Left forelimb (tissue), 1 donor: ENCODE results near the gene OMP.

Experiments used
- DNase-seq: peaks from one replicate; pipeline ENCODE4 v3.0.0-alpha.2; 2018; ENCODE audit warnings: low spot score

The OMP gene

DNA sequence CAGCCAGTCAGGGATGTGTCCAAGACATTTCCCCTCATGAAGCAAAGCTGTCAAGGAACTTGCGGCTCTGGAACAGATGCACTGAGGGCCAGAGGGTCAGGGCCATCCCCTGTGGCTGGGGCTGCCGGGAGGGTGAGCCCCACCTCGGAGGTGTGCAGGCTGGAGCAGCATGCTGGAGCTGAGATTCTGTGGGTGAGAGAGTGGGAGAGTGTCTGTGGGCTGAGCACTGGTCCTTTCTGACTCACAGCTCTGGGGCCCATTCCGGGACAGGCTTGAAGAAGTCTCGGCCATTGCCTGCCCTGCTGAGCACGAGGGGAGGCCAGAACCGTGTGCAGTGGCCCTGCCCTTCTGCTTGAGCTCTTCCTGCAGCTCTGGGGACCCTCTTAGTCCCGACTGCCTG is 2.1 kb downstream of the OMP start:
- no peak for DNase-seq

DNA sequence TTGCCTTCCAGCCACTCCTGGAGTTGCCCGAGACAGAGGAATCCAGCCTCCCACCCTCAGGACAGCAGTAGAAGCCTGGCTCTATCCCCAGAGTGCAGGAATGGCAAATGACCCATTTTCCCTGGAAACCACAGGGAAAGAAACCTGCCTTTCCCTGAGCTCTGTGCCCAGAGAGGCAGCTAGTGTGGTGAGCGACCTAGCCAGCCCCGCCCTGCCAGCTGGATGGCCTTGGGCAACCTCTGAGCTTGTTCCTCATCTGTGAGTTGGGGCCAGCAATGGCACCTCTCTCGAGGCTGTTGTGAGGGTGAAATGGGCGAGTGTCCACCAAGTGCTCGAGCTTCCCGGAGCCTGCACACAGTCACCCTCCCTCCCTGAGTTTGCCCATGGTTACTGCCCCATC is 3.7 kb downstream of the OMP start:
- DNase-seq = no peak

DNA sequence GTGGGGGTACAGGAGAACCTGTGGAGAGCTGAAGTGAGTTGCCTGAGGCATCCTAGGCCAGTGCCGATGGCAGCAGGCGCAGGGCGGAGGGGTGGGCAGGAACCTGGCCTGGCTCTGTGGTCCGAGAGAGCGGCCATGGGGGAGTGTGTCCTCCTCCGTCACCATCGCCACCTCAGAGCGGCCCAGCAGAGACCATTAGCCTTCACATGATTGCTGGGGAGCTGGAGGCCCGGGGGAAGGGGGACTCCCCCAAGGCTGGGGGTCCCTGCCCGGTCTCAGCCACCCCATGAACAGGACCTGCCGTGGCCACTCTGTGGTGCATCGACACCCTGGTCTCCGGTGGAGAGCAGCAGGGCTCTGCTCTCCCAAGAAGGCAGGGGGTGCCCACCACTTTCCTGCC is 4.1 kb downstream of the OMP start:
- DNase-seq = no peak

DNA sequence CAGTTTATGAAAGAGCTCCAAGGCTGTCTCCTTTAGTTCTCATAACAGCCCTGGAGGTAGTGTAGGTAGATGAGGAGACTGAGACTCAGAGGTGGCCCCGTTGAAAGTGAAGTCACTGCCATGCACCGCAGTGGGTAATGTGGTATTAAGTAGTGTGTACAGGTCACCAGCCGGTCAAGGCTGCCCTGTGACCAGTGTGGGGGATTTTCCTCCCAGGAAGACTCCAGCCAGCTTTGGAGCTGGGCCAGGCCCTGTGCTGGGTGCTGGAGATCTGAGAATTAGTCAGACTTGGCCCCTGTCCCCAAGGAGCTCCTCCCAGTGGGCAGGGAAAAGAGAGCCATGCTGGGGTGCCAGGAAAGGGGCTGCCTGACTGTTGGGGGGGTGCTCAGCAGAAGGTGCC is 5.3 kb downstream of the OMP start:
- DNase-seq = no peak

DNA sequence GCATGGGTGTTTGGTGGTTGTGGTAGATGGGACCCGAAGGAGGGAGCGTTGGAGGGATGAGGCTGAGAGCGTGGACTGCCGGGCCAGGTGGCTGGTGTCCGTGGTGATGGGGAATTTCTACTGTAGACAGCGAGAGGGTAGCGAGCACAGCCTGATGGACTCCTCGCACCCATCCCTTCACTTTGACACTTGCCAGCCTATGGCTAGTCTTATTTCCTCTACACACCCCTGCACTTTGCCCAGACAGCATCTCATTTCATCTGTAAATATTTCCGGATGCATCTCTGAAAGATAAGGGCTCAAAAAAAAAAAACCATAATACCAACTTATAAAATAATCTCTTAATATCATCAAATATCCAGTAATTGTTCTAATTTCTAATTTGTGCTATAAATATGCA is 5.8 kb downstream of the OMP start:
- no peak for DNase-seq

DNA sequence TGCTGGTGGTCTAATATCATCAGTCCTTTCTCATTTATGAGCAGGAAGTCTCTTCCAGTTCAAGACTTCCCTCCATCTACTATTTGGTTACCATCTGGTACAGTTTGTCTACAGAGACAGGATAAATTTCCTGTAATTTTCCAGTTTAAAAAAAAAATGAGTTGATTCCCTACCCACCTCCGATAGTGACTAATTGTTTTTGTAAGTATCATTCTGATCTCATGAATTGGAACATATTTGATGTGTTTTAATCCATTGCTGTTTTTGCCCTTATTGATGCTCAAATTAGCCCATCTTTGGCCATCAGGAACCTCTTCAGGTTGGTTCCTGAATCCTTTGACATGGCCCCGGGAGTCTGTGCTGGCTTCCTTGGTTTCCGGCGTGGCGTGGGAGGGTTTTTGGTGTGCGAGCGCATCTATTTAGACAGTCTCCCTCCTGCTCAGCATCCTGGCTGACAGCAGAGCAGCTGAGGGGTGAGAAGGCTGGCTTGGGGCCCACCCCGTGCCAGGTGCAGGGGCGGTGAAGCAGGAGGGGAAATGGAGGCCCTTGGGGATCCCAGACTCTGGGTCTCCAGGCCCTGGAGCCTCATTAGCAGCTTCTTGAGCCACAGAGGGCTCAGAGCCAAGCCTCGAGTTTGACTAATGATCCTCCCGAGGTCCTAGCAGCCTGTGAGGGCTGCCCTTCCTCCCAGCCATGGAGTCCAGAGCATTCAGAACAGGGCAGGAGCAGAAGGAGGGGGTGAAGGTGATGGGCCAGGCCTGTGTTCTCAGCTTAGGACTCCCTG is 6.8 kb downstream of the OMP start:
- DNase-seq = no peak

DNA sequence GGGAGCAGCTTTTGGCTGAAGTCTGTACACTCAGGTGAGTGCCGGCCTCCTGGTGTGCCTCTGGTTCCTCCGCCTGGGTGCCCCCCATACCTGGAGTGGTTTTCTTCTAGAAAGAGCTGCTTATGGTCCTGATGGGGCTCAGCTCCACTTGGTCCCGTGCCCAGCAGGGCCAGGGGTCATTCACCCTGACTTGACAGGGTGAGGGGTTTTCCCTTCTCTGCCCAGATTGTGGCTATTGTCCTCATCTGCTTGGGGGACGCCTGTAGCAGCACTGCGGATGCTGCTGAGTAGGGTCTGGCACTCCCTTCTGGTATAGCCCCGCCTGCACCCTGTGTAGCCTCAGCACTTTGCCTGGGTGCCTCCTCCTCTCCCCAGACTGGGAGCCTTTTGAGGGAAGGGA is 8.2 kb downstream of the OMP start:
- DNase-seq = no peak

DNA sequence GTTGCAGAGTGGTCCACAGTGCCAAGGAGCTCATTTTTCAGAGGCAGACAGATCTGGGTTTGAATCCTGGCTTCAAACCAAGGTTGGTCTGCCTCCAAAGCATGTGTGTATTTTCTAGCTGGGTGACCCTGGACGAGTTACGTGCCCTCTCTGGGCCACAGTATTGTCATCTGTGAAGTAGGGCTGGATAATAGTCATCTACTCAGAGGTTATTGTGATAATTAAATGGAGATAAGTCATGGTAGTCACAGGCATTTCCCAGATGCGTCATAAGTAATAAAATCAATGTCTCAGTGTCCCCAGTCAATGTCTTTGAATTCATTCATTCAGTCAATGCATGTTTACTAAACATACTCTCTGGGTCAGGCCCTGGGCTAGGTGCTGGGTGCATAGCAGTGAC is 8.6 kb downstream of the OMP start:
- no peak for DNase-seq

DNA sequence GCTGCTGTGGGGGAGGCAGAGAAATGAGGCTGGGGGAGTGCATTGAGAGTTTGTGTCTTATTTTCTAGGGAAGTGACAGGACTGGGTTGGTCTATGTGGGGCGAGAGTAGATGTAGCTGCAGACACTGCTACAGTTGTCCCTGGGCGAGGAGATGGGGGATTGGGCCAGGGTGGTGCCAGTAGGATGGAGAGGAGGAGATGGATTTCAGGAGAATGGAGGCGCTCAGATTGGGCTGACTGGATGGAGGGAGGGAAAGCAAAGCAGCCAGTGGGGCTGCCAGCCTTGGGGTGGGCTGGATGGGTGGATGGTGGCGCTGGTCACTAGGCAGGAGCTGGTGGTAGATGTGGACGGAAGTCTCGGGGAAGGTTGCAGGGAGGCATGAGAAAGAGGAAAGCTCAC is 9.3 kb downstream of the OMP start:
- no peak for DNase-seq

DNA sequence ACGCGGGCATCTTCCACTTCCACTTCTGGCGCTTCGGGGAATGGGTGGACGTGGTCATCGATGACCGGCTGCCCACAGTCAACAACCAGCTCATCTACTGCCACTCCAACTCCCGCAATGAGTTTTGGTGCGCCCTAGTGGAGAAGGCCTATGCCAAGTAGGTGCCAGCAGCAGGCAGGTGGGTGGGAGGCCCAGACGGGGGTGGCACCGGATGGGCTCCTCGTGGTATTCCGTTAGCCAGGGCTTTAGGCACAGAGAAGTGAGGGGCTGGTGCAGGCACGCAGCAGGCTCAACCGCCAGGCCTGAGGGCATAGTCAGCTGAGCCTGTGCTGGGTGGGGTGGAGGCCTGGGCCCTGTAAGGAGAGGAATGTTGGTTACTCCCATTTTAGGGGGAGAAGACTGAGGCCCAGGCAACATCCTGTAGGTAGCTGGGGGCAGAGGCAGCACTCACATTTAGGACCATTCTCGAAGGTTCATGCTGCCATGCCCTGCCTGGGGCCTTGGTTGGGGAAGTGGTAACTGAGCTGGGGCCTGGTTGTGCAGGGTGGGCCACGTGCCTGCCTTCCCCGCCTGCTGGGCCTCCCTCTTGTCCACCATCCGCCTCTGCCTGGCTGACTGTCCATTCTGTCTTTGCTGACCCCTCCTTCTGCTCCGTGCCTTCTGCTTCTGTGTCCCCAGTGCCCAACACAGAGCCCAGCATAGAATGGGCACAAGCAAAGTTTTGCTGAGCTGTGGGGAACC is 10.2 kb downstream of the OMP start:
- no peak for DNase-seq

DNA sequence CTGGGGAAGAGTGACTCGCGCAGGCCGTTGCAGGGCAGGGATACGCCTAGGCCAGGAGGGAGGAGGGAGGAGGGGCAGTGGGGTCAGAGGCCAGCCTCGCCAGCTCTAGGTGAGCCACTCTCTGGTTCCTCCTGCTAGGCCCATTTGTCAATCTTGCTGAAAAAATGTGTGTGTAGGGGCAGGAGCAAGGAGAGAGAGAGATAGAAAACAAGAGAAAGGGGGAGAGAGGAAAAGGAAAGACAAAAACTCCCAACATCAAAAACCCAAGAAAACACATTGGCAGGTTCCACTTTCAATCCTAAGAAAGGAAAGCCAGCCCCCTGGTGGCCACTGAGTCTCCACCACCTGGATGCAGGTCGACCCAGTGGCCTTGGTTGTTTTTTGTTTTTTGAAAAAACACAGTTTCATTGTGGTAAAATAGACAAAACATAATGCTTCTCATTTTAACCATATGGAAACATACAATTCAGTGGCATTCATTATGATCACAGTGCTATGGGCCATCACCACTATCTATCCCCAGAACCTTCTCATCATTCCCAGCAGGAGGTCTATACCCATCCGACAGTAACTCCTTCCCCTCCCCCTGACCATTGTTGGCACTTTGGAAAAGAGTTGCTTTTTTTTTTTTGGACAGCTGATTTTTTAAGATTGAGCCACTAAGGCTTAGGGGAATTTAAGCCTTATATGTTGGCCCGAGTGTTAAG is 10.9 kb downstream of the OMP start:
- DNase-seq = no peak

DNA sequence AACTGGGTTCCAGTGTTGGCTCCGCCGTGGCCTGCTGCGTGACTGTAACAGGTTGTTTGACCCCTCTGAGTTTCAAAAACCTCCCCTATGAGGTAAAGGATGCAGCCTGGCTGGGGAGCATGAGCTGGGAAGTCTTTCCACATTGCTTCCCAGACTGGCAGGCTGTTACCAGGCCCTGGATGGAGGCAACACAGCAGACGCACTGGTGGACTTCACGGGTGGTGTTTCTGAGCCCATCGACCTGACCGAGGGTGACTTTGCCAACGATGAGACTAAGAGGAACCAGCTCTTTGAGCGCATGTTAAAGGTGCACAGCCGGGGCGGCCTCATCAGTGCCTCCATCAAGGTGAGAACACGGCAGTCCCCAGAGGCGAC is 11.4 kb downstream of the OMP start:
- DNase-seq = no peak

DNA sequence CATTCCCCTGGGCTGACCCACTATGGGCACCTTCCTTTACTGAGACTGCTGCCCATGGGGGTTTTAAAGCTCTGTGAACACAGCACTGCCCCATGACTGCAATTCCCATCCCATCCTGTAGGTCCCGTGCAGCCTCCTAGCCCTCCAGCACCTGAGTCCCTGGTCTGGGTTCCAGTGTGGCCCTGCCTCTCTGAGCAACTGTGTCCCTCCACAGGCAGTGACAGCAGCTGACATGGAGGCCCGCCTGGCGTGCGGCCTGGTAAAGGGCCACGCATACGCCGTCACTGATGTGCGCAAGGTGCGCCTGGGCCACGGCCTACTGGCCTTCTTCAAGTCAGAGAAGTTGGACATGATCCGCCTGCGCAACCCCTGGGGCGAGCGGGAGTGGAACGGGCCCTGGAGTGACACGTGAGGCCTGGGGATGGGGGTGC is 12.6 kb downstream of the OMP start:
- no peak for DNase-seq

DNA sequence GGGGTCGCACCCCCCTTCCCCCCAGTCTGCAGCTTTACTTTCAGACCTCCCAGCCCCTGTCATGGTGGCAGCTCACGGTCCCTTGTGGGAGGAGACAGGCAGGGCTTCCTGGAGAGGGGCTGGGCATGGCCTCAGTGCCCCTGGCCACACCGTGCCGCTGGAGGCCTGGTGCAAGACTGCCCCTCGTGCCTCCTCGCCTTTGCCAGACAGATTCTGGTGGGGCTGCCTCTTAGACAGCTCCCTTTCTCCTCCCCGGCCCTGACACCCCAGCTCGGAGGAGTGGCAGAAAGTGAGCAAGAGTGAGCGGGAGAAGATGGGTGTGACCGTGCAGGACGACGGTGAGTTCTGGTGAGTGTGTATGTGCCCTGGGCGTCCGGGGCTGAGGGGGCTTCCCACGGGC is 13.3 kb downstream of the OMP start:
- DNase-seq = no peak

DNA sequence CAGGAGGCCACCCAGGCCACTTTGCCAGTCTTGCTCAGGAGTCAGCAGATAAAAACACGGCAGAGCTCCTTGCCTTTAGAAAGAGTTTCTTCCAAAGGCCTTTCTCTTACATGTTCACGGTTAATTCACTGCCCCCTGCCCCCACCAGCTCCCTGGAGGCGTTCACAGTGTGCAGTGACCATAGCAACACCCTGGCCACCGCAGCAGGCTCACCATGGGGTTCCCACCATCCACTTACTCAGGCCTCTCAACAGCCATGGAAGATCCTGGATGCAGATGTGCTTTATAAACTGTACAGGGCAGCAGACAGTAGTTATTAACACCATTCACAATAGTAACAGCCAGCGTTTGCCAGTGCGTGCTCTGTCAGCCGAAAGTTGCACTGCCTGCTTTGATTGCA is 14.9 kb downstream of the OMP start:
- no peak for DNase-seq

DNA sequence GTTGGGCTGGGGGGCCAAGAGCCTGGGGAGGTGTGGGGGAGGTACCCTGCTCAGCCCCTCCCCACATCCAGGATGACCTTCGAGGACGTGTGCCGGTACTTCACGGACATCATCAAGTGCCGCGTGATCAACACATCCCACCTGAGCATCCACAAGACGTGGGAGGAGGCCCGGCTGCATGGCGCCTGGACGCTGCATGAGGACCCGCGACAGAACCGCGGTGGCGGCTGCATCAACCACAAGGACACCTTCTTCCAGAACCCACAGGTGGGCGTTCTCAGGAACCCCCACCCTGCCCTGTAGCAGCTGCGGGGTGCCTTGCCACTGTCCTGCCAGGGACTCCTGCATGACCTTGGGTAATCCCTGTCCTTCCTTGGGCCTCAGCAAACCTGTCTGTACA is 15.4 kb downstream of the OMP start:
- DNase-seq = no peak

DNA sequence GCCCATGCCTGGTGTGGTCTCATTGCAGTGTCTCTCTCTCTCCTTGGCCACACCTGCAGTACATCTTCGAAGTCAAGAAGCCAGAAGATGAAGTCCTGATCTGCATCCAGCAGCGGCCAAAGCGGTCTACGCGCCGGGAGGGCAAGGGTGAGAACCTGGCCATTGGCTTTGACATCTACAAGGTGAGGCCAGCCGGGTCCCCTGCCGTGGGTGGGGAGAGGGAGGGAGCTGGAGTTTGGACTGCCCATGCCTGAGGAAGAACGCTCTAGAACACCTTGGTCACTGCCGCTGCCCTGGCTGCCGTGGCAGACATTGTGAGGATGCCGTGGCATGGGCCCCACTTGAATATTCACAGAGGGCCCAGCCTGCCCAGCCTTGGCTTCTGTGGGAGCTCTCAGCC is 16.3 kb downstream of the OMP start:
- DNase-seq = no peak

DNA sequence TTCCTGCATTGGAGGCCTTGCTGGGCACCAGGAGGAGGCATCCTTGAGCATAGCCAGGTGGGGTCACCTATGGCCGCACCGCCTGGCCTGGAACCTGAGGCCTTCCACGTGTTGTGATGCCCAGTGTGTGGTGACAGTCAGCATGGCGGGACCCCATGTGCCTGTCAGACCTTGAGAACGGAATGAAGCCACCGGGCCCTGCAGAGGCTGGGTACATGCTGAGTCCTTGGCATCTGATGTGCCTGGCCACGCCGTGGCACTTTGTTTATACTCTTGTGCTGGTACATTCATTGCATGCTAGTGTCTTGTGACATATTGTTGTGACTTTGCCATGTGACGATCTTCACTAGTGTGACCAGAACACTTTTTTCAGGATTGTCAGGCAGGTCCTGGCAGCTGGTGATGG is 16.9 kb downstream of the OMP start:
- DNase-seq = no peak

DNA sequence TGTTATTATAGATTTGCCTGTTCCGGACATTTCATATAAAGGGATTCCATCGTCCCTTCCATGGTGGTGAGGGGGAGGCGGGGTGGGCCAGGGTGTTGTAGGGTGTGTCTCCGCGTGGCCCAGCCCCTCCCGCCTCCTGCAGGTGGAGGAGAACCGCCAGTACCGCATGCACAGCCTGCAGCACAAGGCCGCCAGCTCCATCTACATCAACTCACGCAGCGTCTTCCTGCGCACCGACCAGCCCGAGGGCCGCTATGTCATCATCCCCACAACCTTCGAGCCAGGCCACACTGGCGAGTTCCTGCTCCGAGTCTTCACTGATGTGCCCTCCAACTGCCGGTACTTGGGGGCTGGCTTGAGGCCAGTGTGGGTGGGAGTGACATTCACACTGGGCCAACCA is 17.9 kb downstream of the OMP start:
- no peak for DNase-seq

DNA sequence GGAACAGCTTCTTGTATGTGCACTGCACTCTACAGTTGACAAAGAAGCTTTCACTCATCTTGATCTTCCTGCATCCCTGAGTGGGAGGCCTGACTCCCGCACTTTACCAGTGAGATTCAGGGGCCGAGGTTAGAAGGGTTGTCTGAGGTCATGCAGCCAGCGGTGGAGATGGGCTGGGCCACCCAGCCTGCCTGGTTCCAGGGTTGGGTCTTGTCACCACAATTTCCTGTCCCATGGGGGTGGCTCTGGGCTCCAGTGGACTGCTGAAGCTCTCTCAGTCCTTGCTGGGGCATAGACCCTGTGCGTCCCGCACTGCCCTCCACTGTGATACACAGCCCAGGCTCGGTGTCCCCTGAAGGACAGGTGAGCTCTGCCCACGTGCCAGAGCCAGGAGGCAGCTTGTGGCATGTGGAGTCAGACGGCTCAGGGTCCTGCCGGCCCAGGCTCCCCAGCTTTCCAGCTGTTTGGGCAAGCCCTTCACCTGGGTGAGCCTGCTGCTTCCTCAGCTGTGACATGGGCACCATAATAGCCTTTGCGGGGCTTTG is 18.5 kb downstream of the OMP start:
- DNase-seq = no peak

DNA sequence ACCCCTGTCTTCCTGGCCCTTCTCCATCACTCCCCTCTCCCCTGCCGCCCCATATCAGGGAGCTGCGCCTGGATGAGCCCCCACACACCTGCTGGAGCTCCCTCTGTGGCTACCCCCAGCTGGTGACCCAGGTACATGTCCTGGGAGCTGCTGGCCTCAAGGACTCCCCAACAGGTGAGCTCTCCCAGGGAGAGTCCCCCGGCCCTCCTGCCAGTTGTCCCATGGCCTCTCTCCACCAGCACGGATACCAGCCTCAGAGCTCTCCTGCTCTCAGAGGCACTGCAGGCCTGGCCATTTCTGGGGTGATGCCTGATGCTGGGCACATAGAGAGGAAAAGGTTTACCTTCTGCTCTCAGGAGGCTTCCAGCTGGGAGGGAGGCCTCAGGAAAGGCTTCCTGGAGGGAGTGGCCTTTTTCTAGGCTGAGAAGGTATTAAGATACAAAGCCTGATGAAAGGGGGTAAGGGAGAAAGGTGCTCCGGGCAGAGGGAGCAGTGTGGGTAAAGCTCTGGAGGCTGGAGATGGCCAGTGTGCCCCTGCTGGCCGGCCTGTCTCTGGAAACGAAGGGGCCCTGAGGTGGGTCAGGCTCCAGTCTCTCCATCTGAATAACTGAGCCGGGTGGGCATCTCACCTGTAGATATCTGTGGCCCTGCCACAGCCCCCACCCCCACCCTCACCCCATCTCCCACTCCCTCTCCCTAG is 19.4 kb downstream of the OMP start:
- DNase-seq = no peak

DNA sequence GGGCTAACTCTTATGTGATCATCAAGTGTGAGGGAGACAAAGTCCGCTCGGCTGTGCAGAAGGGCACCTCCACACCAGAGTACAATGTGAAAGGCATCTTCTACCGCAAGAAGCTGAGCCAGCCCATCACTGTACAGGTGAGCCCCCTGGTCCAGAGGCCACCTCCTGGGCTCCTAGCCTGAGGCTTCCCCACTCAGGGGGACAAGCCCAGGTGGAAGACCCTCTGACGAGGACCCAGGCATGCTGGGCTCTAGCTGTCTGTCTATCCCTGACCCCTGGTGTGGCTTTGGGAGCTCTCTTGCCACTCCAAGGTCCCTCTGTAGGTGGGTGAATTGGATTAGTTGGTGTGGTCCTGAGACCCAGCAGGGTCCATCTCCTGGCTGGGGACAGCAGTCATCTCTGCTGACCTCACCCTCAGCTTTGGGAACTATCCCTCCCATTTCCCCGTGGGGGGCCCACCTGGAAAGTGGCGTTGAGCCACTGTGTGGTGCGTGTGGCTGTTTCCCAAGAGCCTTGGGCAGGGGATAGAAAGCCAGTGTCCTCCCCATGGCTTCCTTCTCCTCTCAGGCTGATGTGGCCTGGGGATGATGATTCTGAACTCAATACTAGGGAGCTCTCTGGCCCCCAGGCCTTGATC is 20.1 kb downstream of the OMP start:
- no peak for DNase-seq
